ENCODE measurements around the gene RNF126. TPM values are rescaled to one million over a fixed set of nuclear protein-coding genes. Genes with fewer than 3 reads are reported as not detected.

RNF126 gene
- total RNA-seq, 2 donors from 2014 or later: 47.8 to 61.9 TPM

DNA sequence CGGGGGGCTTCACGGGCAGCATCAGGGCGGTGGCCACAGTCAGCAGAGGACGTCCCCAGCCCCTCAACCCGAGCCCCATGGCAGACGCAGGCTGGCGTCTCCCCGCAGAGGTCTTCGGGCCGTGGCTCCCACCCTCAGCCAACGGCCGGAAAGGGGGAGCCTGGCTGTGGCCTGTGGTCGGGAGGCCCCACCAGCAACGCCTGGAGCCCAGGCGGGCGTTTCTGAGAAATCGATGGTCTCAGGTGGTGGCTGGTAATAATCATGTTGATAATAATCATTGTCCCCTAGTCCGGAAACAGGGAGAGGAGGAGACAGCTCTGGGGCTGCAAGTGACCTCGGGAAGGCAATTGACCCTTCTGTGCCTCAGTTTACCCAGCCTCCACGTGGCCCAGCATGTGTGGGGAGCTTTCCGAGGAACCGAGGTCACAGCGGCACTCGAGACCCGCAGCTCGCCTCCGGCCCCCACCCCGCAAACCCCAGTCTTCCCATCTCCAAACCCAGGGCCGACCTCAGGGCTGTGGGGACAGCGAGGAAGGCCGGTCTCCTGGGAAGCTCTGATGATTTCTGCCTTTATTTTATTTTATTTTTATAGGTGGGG lies 32.4 kb upstream of the RNF126 start, which contains the start of gene PRSS57:
TSS of gene PRSS57 (minus strand) at position 101 of the 598 bp plus-strand sequence. CDS start at position 79, 22 bp downstream.
- no peaks in the 10 kb centered on the region for H3K27me3 ChIP-seq (replicated peaks; ENCODE audit: insufficient read depth)
- TF ChIP-seq, protein P1, sequence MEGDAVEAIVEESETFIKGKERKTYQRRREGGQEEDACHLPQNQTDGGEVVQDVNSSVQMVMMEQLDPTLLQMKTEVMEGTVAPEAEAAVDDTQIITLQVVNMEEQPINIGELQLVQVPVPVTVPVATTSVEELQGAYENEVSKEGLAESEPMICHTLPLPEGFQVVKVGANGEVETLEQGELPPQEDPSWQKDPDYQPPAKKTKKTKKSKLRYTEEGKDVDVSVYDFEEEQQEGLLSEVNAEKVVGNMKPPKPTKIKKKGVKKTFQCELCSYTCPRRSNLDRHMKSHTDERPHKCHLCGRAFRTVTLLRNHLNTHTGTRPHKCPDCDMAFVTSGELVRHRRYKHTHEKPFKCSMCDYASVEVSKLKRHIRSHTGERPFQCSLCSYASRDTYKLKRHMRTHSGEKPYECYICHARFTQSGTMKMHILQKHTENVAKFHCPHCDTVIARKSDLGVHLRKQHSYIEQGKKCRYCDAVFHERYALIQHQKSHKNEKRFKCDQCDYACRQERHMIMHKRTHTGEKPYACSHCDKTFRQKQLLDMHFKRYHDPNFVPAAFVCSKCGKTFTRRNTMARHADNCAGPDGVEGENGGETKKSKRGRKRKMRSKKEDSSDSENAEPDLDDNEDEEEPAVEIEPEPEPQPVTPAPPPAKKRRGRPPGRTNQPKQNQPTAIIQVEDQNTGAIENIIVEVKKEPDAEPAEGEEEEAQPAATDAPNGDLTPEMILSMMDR (IDR thresholded peaks at IDR 0.05): no peak
- no peak within 1 kb of the TSS for H3K27ac ChIP-seq
- no peaks in the 10 kb centered on the region for H3K36me3 ChIP-seq
- no peaks in the 10 kb centered on the region for H3K9me3 ChIP-seq
- no peak within 1 kb of the TSS for H3K4me3 ChIP-seq
- ATAC-seq (ENCODE audit: insufficient number of reproducible peaks, low FRiP score, low read depth) (no peak), DNase-seq (ENCODE audit: low spot score) (no peak)
- H3K4me1 ChIP-seq (ENCODE audit: control insufficient read depth in 1 of 2, low read depth in 2 of 2): no peaks in the 10 kb centered on the region

DNA sequence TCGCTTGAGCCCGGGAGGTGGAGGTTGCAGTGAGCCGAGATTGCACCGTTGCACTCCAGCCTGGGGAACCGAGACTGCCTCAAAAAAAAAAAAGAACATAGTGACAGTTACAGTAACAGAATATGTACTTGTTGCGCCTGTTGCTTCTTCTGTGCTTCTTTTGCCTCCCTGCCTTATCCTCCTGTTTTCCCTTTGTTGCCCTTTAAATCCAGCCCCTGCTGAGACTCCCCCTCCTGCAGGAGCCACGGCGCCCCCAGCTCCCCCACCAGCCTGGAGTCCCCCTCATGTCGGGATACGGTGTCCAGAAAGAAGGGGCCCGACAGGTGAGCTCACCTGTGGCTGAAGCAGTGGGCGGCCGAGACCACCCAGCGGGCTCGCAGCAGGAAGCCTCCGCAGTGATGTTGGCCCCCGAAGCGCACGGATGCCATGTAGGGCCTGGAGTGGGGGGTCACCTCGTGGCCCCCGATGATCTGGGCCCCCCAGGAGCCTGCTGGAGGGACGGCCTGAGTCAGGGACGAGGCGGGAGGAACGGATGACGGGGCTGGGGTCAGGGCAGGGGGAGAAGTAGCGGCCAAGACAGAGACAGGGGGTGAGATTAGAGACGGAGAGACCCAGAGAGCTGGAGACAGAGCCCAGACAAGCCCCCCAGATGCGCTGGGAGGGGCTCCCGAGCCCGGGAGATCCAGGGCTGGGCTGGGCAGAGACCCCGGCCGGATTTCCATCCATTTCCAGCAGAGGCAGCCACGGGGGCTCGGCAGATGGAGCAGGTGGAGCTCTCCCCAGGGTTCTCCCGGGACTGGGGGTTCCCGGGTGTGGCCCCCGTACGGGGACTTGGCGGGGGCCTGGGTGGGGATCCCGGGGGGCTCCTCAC lies 31.7 kb upstream of the RNF126 start:
- ATAC-seq (ENCODE audit: insufficient number of reproducible peaks, low FRiP score, low read depth): no peak
- no peak for DNase-seq (ENCODE audit: low spot score)
- H3K4me1 ChIP-seq (ENCODE audit: control insufficient read depth in 1 of 2, low read depth in 2 of 2): no peaks in the 10 kb centered on the region
- H3K36me3 ChIP-seq: no peaks in the 10 kb centered on the region
- H3K9me3 ChIP-seq: no peaks in the 10 kb centered on the region
- TF ChIP-seq, protein P1 (IDR thresholded peaks at IDR 0.05): no peak
- H3K27me3 ChIP-seq (replicated peaks; ENCODE audit: insufficient read depth): no peaks in the 10 kb centered on the region
- H3K27ac ChIP-seq: no peak overlapping the region
- no peak overlapping the region for H3K4me3 ChIP-seq

DNA sequence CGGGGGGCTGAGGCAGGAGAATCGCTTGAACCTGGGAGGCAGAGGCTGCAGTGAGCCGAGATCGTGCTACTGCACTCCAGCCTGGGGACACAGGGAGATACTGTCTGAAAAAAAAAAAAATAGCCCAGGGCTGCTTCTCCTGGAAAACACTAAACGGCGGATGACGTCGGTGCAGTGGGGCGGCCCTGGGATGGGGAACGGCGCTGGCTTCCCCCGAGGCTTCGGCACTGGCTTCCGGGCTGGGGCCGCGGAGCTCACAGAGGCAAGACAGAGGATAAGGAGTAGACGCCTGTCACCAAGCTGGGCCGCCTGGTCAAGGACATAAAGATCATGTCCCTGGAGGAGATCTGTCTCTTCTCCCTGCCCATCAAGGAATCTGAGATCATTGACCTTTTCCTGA lies 27.2 kb upstream of the RNF126 start:
- no peaks in the 10 kb centered on the region for H3K27me3 ChIP-seq (replicated peaks; ENCODE audit: insufficient read depth)
- no peak overlapping the region for H3K4me3 ChIP-seq
- ATAC-seq (ENCODE audit: insufficient number of reproducible peaks, low FRiP score, low read depth) (no peak), DNase-seq (ENCODE audit: low spot score) (no peak)
- H3K9me3 ChIP-seq: no peaks in the 10 kb centered on the region
- no peaks in the 10 kb centered on the region for H3K36me3 ChIP-seq
- H3K27ac ChIP-seq: no peak overlapping the region
- no peaks in the 10 kb centered on the region for H3K4me1 ChIP-seq (ENCODE audit: control insufficient read depth in 1 of 2, low read depth in 2 of 2)
- TF ChIP-seq, protein P1 (IDR thresholded peaks at IDR 0.05): no peak

DNA sequence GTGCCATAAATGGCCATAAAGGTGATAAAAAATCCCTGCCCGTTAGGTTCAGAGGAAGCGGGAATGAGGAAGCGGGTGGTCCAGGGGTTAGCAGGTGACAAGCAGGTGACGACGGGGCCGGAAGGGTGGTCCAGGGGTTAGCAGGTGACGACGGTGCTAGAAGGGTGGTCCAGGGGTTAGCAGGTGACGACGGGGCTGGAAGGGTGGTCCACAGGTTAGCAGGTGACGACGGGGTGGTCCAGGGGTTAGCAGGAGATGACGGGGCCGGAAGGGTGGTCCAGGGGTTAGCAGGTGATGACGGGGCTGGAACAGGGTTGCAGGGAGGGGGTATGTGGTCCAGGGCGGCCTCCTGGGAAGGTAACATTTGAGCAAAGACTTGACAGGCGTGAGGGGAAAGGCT lies 26.0 kb upstream of the RNF126 start:
- no peak overlapping the region for H3K27ac ChIP-seq
- ATAC-seq (ENCODE audit: insufficient number of reproducible peaks, low FRiP score, low read depth): no peak
- TF ChIP-seq, protein P1 (IDR thresholded peaks at IDR 0.05): no peak
- H3K4me3 ChIP-seq: no peak overlapping the region
- no peaks in the 10 kb centered on the region for H3K9me3 ChIP-seq
- no peak for DNase-seq (ENCODE audit: low spot score)
- no peaks in the 10 kb centered on the region for H3K4me1 ChIP-seq (ENCODE audit: control insufficient read depth in 1 of 2, low read depth in 2 of 2)
- H3K36me3 ChIP-seq: no peaks in the 10 kb centered on the region
- H3K27me3 ChIP-seq (replicated peaks; ENCODE audit: insufficient read depth): no peaks in the 10 kb centered on the region

DNA sequence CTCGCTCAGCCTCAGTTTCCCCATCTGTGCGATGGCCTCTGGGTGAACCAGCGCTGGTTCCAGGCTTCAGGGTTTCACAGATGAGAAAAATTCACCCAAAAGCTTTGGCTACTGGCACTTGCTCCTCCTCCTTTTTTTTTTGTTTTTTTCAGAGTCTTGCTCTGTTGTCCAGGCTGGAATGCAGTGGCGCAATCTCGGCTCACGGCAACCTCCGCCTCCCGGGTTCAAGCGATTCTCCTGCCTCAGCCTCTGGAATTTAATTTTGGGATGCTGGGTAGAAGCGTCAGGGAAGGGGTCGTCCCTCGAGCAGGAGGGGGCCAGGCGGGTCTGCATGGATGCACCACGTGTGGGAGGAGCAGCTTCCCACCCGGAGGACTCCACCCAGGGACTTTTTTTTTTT lies 25.2 kb upstream of the RNF126 start:
- no peaks in the 10 kb centered on the region for H3K27me3 ChIP-seq (replicated peaks; ENCODE audit: insufficient read depth)
- no peak overlapping the region for H3K27ac ChIP-seq
- H3K9me3 ChIP-seq: no peaks in the 10 kb centered on the region
- no peaks in the 10 kb centered on the region for H3K36me3 ChIP-seq
- H3K4me3 ChIP-seq: no peak overlapping the region
- ATAC-seq (ENCODE audit: insufficient number of reproducible peaks, low FRiP score, low read depth) (no peak), DNase-seq (ENCODE audit: low spot score) (no peak)
- H3K4me1 ChIP-seq (ENCODE audit: control insufficient read depth in 1 of 2, low read depth in 2 of 2): no peaks in the 10 kb centered on the region
- TF ChIP-seq, protein P1 (IDR thresholded peaks at IDR 0.05): no peak
